BLaER1 treated with 17β-estradiol and CSF1 and Interleukin-3, amounts not matched to agents 10 nM and 100 nM (cell line): Measurements from ENCODE around the gene SEMA5A.

ENCODE experiments used
- H3K27ac ChIP-seq, 11 experiments: shearing (Covaris generic); formaldehyde crosslinking; 2 replicates each; pipeline ENCODE4 v1.8.1; 2022
- H3K27me3 ChIP-seq, 11 experiments: shearing (Covaris generic); formaldehyde crosslinking; 2 replicates each; pipeline ENCODE4 v1.8.1; 2022
- H3K36me3 ChIP-seq, 11 experiments: shearing (Covaris generic); formaldehyde crosslinking; 2 replicates each; pipeline ENCODE4 v1.8.1; 2022
- H3K4me1 ChIP-seq, 10 experiments: shearing (Covaris generic); formaldehyde crosslinking; 2 replicates each; pipeline ENCODE4 v1.8.1; 2022
- H3K4me2 ChIP-seq, 11 experiments: shearing (Covaris generic); formaldehyde crosslinking; 2 replicates each; pipeline ENCODE4 v1.8.1; 2022
- H3K4me3 ChIP-seq, 10 experiments: shearing (Covaris generic); formaldehyde crosslinking; 2 replicates each; pipeline ENCODE4 v1.8.1; 2022
- H3K9ac ChIP-seq, 11 experiments: shearing (Covaris generic); formaldehyde crosslinking; 2 replicates each; pipeline ENCODE4 v1.8.1; 2022
- H3K9me3 ChIP-seq, 11 experiments: shearing (Covaris generic); formaldehyde crosslinking; replicated peaks in 1 of 11; 2 replicates each; pipeline ENCODE4 v1.8.1; 2022
- H4K20me1 ChIP-seq, 11 experiments: shearing (Covaris generic); formaldehyde crosslinking; 2 replicates each; pipeline ENCODE4 v1.8.1; 2022
- Cebpa-rat ChIP-seq, 11 experiments: shearing (Covaris generic); IDR thresholded peaks; 2 replicates each; pipeline ENCODE4 v1.8.1; 2022

The SEMA5A gene

DNA sequence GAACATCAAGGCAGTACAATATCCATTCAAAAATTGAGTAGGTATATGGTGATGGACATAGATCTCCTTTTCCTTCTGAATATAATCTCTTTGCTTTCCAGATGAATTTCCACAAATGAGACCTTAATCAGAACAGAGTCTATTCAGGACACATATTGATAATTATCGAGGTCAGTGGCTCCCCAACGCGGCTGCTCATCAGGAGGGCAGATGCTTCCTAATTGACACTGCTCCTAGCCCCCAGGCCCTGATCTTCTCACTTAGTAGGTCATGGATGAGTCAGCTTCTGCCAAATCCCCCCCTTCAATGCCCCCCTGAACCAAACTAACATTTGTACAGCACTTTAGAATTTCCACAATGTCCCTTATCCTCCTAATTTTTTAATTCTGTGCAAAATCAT lies 51.6 kb downstream of the SEMA5A start:
- Histone ChIP-seq H3K36me3 (no peaks in the 10 kb centered on the region), H3K4me2 (no peak overlapping the region), H4K20me1 (no peaks in the 10 kb centered on the region), H3K9ac (no peak overlapping the region), H3K4me1 (peaks cover 0 to 3% (median 0%) of the 10 kb centered on the region in 10 experiments; a peak in 5 of 20 replicates), H3K27ac (no peak overlapping the region), H3K27me3 (no peaks in the 10 kb centered on the region), H3K4me3 (no peak overlapping the region), H3K9me3 (no peaks in the 10 kb centered on the region)
- TF ChIP-seq Cebpa-rat (IDR thresholded peaks at IDR 0.05): no peak

DNA sequence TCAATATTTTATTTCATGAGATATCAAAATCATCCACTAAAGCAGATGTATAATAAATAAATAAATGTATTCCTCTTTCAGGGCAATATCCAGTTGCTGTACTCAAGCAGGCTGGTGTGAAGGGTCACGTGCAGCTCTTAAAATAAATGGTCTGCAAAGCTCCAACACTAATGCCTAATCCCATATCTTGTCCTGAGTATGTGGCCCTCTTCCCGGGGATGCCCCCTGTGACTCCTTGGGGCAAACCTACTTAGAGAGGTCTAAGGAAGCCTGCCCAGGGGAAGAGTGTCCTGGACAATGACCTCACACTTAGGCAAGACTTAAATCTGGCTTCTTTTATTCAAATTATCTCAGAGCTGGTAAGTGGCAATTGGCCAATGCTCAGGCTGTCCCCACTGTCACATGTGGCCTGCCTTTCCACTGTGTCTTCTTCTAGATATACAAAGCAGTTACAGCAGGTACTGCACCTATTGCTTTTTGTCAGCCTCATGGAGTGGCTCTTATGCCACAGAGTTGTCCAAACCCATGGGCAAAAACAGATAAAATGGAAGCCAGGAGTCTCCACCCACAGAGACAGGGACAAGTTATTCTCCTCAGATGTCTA lies 55.3 kb downstream of the SEMA5A start:
- H3K9me3 ChIP-seq: no peaks in the 10 kb centered on the region
- TF ChIP-seq Cebpa-rat (IDR thresholded peaks at IDR 0.05): no peak
- H3K27ac ChIP-seq: no peak overlapping the region

DNA sequence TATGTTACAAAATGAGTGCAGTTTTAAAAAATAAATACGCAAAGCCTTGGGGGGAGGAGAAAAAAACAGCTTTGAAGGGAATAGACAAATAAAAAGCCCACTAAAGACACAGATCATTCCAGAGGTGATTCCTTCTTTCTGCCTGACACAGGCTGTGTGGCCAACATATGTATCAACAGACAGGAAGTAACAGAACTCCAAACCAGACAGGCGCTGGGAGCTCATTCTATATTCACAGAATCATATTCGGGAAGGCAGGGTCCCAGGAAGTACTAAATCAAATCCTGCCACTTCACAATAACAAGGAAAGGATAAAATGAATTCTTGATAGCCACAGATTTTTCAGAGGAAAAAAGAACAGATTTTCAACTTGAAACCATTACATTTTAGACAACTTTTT lies 62.1 kb downstream of the SEMA5A start:
- Histone ChIP-seq H3K9ac (no peak overlapping the region), H3K4me2 (no peak overlapping the region), H3K36me3 (no peaks in the 10 kb centered on the region), H3K27me3 (no peaks in the 10 kb centered on the region), H4K20me1 (no peaks in the 10 kb centered on the region), H3K9me3 (peaks cover 0 to 9% (median 4%) of the 10 kb centered on the region in 11 experiments; a peak in 11 of 22 replicates), H3K4me1 (peaks cover 0 to 5% (median 0%) of the 10 kb centered on the region in 10 experiments; a peak in 1 of 20 replicates), H3K27ac (no peak overlapping the region), H3K4me3 (no peak overlapping the region)
- no peak for TF ChIP-seq Cebpa-rat (IDR thresholded peaks at IDR 0.05)

More for the DNA sequence above, 55.3 kb downstream of the SEMA5A start:
- Histone ChIP-seq H3K4me2 (no peak overlapping the region), H3K4me1 (no peaks in the 10 kb centered on the region), H4K20me1 (no peaks in the 10 kb centered on the region), H3K9ac (no peak overlapping the region), H3K27me3 (no peaks in the 10 kb centered on the region), H3K36me3 (no peaks in the 10 kb centered on the region), H3K4me3 (no peak overlapping the region)

- no peaks in the 10 kb centered on the region for H4K20me1 ChIP-seq
- H3K9ac ChIP-seq: no peak overlapping the region
- H3K4me3 ChIP-seq: no peak overlapping the region
- H3K27me3 ChIP-seq: no peaks in the 10 kb centered on the region
- TF ChIP-seq Cebpa-rat (IDR thresholded peaks at IDR 0.05): no peak
- H3K4me2 ChIP-seq: peak overlapping the region in 2 of 11 experiments; percentile 9 to 16; a peak in 1 of 22 replicates
- peaks cover 0 to 5% (median 0%) of the 10 kb centered on the region in 10 experiments; a peak in 1 of 20 replicates for H3K4me1 ChIP-seq
- H3K9me3 ChIP-seq: peaks cover 3 to 14% (median 9%) of the 10 kb centered on the region in 11 experiments
- H3K27ac ChIP-seq: no peak overlapping the region
- H3K36me3 ChIP-seq: no peaks in the 10 kb centered on the region
Measured at GRCh38 chr5:9483243-9483642, 62.6 kb downstream of the SEMA5A start.

- TF ChIP-seq Cebpa-rat (IDR thresholded peaks at IDR 0.05): no peak
- Histone ChIP-seq H3K9ac (no peak overlapping the region), H3K4me2 (no peak overlapping the region), H3K9me3 (peaks cover 12 to 23% (median 18%) of the 10 kb centered on the region in 11 experiments), H3K4me3 (no peak overlapping the region), H3K4me1 (peaks cover 0 to 5% (median 0%) of the 10 kb centered on the region in 10 experiments; a peak in 1 of 20 replicates), H4K20me1 (no peaks in the 10 kb centered on the region), H3K27me3 (no peaks in the 10 kb centered on the region), H3K27ac (no peak overlapping the region), H3K36me3 (no peaks in the 10 kb centered on the region)
Measured at GRCh38 chr5:9482381-9482780, 63.5 kb downstream of the SEMA5A start.

DNA sequence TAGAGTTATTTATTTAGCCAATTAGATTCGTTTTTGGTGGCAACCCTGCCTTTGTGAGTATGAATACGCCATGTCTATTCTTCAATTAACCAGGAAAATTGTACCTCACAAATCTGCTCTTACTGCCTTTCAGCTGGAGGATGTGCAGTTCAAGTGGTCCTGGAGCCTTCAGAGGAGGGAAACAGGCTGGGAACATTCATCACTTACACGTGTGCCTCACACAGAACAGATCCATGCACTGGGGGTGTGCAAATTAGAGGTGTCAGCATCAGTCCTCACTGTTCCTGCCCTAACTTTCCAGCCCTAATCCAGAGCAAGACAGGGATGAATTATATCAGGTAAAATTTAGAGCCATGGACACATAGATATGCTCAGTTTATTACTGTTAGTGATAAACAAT lies 65.4 kb downstream of the SEMA5A start:
- no peak for TF ChIP-seq Cebpa-rat (IDR thresholded peaks at IDR 0.05)
- H3K4me3 ChIP-seq: no peak overlapping the region

DNA sequence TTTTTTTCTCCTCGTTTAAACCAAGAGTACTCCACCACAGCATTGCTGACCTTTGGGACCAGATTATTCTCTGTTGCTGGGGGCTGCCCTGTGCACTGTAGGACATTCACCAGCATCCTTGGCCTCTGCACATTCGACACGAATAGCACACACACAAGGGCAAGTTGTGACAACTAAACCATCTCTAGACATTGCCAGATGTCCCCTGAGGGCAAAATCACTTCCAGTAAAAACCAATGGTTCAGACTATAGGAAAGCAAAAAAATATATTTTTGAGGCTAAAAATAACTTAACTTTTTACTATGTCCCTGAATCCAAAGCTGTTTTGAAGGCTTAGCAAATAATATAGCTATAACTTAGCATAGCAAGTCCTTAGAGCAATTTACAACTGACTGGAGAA lies 65.9 kb downstream of the SEMA5A start:
- Histone ChIP-seq H3K36me3 (no peaks in the 10 kb centered on the region), H3K9me3 (peaks cover 21 to 31% (median 26%) of the 10 kb centered on the region in 11 experiments), H3K4me1 (peaks cover 0 to 5% (median 0%) of the 10 kb centered on the region in 10 experiments; a peak in 1 of 20 replicates), H3K4me2 (no peak overlapping the region), H4K20me1 (no peaks in the 10 kb centered on the region), H3K27ac (no peak overlapping the region), H3K27me3 (no peaks in the 10 kb centered on the region), H3K4me3 (no peak overlapping the region), H3K9ac (no peak overlapping the region)
- TF ChIP-seq Cebpa-rat (IDR thresholded peaks at IDR 0.05): no peak

More for the DNA sequence above, 65.4 kb downstream of the SEMA5A start:
- Histone ChIP-seq H3K4me2 (no peak overlapping the region), H3K4me1 (peaks cover 0 to 5% (median 0%) of the 10 kb centered on the region in 10 experiments; a peak in 1 of 20 replicates), H3K9ac (no peak overlapping the region), H3K27me3 (no peaks in the 10 kb centered on the region), H4K20me1 (no peaks in the 10 kb centered on the region), H3K36me3 (no peaks in the 10 kb centered on the region), H3K27ac (no peak overlapping the region), H3K9me3 (peaks cover 21 to 31% (median 26%) of the 10 kb centered on the region in 11 experiments)

DNA sequence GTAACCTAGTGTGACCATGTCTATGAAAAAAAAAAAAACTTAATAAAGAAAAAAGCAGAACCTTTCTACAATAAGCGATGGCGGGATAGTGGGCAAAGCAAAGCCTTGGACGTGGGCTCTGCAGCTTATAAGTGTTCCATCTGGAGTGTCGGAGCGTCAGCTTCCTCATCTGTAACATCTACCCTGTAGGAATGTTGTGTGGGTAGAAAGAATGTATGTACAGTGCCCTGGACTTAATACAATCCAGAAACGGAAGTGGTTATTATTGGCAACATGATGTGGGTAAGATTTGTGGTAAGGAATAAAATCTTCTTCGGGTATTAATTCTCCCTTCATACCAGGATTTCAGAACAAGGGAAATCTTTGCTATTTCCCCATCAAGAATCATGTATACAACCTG lies 66.5 kb downstream of the SEMA5A start:
- Histone ChIP-seq H4K20me1 (no peaks in the 10 kb centered on the region), H3K9me3 (peaks cover 21 to 31% (median 26%) of the 10 kb centered on the region in 11 experiments), H3K27ac (no peak overlapping the region), H3K9ac (no peak overlapping the region), H3K4me2 (no peak overlapping the region), H3K4me3 (no peak overlapping the region), H3K4me1 (peaks cover 0 to 5% (median 0%) of the 10 kb centered on the region in 10 experiments; a peak in 1 of 20 replicates), H3K27me3 (no peaks in the 10 kb centered on the region), H3K36me3 (no peaks in the 10 kb centered on the region)
- no peak for TF ChIP-seq Cebpa-rat (IDR thresholded peaks at IDR 0.05)

DNA sequence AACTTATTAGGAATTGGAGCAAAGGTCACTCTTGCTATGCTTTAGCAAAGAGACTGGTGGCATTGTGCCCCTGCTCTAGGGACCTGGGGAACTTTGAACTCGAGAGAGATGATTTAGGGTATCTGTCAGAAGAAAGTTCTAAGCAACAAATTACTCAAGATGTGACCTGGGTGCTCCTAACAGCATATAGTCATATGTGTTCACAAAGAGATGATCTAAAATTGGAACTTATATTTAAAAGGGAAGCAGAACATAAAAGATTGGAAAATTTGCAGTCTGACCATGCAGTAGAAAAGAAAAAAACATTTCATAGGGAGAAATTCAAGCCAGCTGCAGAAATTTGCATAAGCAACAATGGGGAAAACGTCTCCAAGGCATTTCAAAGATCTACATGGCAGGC lies 68.3 kb downstream of the SEMA5A start:
- peaks cover 21 to 31% (median 26%) of the 10 kb centered on the region in 11 experiments for H3K9me3 ChIP-seq
- TF ChIP-seq Cebpa-rat (IDR thresholded peaks at IDR 0.05): no peak

More for the DNA sequence above, 68.3 kb downstream of the SEMA5A start:
- no peaks in the 10 kb centered on the region for H3K27me3 ChIP-seq
- H3K4me1 ChIP-seq: no peaks in the 10 kb centered on the region
- H3K36me3 ChIP-seq: no peaks in the 10 kb centered on the region
- H4K20me1 ChIP-seq: no peaks in the 10 kb centered on the region
- H3K27ac ChIP-seq: no peak overlapping the region
- H3K9ac ChIP-seq: no peak overlapping the region
- H3K4me2 ChIP-seq: no peak overlapping the region
- H3K4me3 ChIP-seq: no peak overlapping the region
